Sigmoid colon (tissue), 4 donors: ENCODE results near the gene CLMN.

Source experiments
- CTCF ChIP-seq, 4 experiments: fragments of 450-650 bp in 3 of 4; fragments of 200-600 bp in 1 of 4; IDR thresholded peaks; one replicate each; pipeline ENCODE4 v1.5.1; 2016 to 2019; ENCODE audit warnings: antibody characterized with exemption in 4 of 4, mild to moderate bottlenecking in 3 of 4, moderate library complexity in 2 of 4
- EP300 ChIP-seq, 4 donors: sonication (generic); formaldehyde crosslinking; IDR thresholded peaks; one replicate each; pipeline ENCODE4 v1.6.1; 2017; ENCODE audit warnings: antibody characterized with exemption in 4 of 4
- POLR2A ChIP-seq, 2 donors: fragments of 450-650 bp; IDR thresholded peaks; one replicate each; pipeline ENCODE4 v1.6.1; 2016; ENCODE audit warnings: antibody characterized with exemption in 2 of 2, mild to moderate bottlenecking in 2 of 2, moderate library complexity in 2 of 2

GRCh38 chr14:95281560-95282176 is 38.0 kb downstream of the CLMN start:
- TF ChIP-seq CTCF (IDR thresholded peaks at IDR 0.05): no peak
- TF ChIP-seq EP300 (IDR thresholded peaks at IDR 0.05): no peak
- TF ChIP-seq POLR2A (IDR thresholded peaks at IDR 0.05): no peak
